GM12878 (cell line): ENCODE results near the gene CHID1. TPM values are rescaled to one million over a fixed set of nuclear protein-coding genes. Genes with fewer than 3 reads are reported as not detected.

Experiments
- ATAC-seq: fragments of 200-7000 bp; cut with Tn5 transposase; 3 replicates; pipeline ENCODE4 v1.9.1; 2020; ENCODE audit warnings: mild to moderate bottlenecking, moderate library complexity
- BruUV-seq: library from RNA; stranded (reverse); fragments of 400-500 nt; replicated peaks from 2 replicates; lab custom pipeline; 2021; lab: Mats Ljungman, UMichigan
- CTCF ChIA-PET: fragments of 300-600 bp; sonication (Branson Sonifier 250); formaldehyde crosslinking; extraction: SDS; loops from one replicate; lab custom pipeline; 2021; ENCODE audit warnings: inconsistent platforms; lab: Yijun Ruan, JAX
- POLR2A ChIA-PET: fragments of 350-600 bp; formaldehyde crosslinking; extraction: SDS; loops from one replicate; lab custom pipeline; 2021; ENCODE audit warnings: inconsistent platforms; lab: Charles Lee
- RAD21 ChIA-PET: fragments of 300-600 bp; sonication (Branson Sonifier 250); formaldehyde crosslinking; loops from one replicate; lab custom pipeline; 2023; ENCODE audit warnings: antibody characterized with exemption; ENCODE audit not compliant: unreplicated experiment; lab: Charles Lee
- SMC1A ChIA-PET: fragments of 300-600 bp; sonication (Branson Sonifier 250); formaldehyde crosslinking; loops from one replicate; lab custom pipeline; 2023; ENCODE audit not compliant: unreplicated experiment, uncharacterized antibody; lab: Charles Lee
- DNase-seq: peaks from one replicate; pipeline ENCODE4 v3.0.0-alpha.2; 2011; ENCODE audit warnings: low read depth, low spot score
- FAIRE-seq: peaks from 3 replicates; lab custom pipeline; 2011; peaks lifted over from hg19 to GRCh38; lab: Jason Lieb, UNC
- H2AFZ ChIP-seq: 2 replicates; pipeline ENCODE4 v1.6.0; 2011; ENCODE audit warnings: low read depth, low read length, control low read depth; ENCODE audit not compliant: control insufficient read depth
- H3K27ac ChIP-seq: 2 replicates; pipeline ENCODE4 v1.5.1; 2011; ENCODE audit warnings: control low read depth; ENCODE audit not compliant: control insufficient read depth, insufficient read depth
- H3K27me3 ChIP-seq, 2 experiments: replicated peaks in 1 of 2; 2 replicates each; pipeline versions ENCODE4 v1.6.0 to v1.6.1; 2011; ENCODE audit warnings: low read length in 1 of 2; ENCODE audit not compliant: control insufficient read depth in 2 of 2, insufficient read depth in 2 of 2
- H3K36me3 ChIP-seq, 2 experiments: 2 replicates each; pipeline ENCODE4 v1.5.1; 2011; ENCODE audit warnings: low read length in 1 of 2; ENCODE audit not compliant: control insufficient read depth in 2 of 2, insufficient read depth in 2 of 2
- H3K4me1 ChIP-seq: 2 replicates; pipeline ENCODE4 v1.6.1; 2011; ENCODE audit warnings: mild to moderate bottlenecking, low read length, moderate library complexity, mixed read lengths; ENCODE audit not compliant: control insufficient read depth, insufficient read depth
- H3K4me2 ChIP-seq: 2 replicates; pipeline ENCODE4 v1.6.0; 2011; ENCODE audit warnings: control low read depth; ENCODE audit not compliant: control insufficient read depth, insufficient read depth
- H3K4me3 ChIP-seq: fragments of 200-600 bp; sonication (generic); 2 replicates; pipeline ENCODE4 v1.5.1; 2016
- H3K79me2 ChIP-seq: 2 replicates; pipeline ENCODE4 v1.6.0; 2011; ENCODE audit warnings: low read length; ENCODE audit not compliant: control insufficient read depth, insufficient read depth
- H3K9ac ChIP-seq: 2 replicates; pipeline ENCODE4 v1.8.0; 2011; ENCODE audit warnings: low read length, control low read depth, mixed read lengths; ENCODE audit not compliant: control insufficient read depth, insufficient read depth
- H3K9me3 ChIP-seq: replicated peaks from 3 replicates; pipeline ENCODE4 v1.5.1; 2011; ENCODE audit warnings: mild to moderate bottlenecking, low read length; ENCODE audit not compliant: control insufficient read depth, insufficient read depth
- H4K20me1 ChIP-seq: 2 replicates; pipeline ENCODE4 v1.6.0; 2011; ENCODE audit not compliant: control insufficient read depth, insufficient read depth
- KAT2A ChIP-seq: conservative IDR thresholded peaks from 2 replicates; pipeline ENCODE4 v1.6.1; 2011; ENCODE audit warnings: low read depth, low read length; ENCODE audit not compliant: control insufficient read depth
- LARP7 ChIP-seq: fragments of 450-650 bp; IDR thresholded peaks from 2 replicates; pipeline ENCODE4 v1.6.1; 2017; ENCODE audit warnings: mild to moderate bottlenecking
- RCOR1 ChIP-seq: conservative IDR thresholded peaks from 2 replicates; pipeline ENCODE4 v1.6.1; 2012; ENCODE audit warnings: low read depth, low read length, improper control_type of control experiment
- RUNX3 ChIP-seq: IDR thresholded peaks from 2 replicates; pipeline ENCODE4 v1.6.1; 2012; ENCODE audit warnings: low read length, inconsistent platforms
- SMAD1 ChIP-seq: fragments of 450-650 bp; IDR thresholded peaks from 2 replicates; pipeline ENCODE4 v1.6.1; 2018; ENCODE audit warnings: mild to moderate bottlenecking, low read depth; ENCODE audit not compliant: partially characterized antibody
- SPI1 ChIP-seq: IDR thresholded peaks from 2 replicates; pipeline ENCODE4 v1.6.1; 2011; ENCODE audit warnings: low read depth, mild to moderate bottlenecking, low read length, moderate library complexity, borderline replicate concordance; ENCODE audit not compliant: insufficient read depth
- SRF ChIP-seq, 2 experiments: IDR thresholded peaks; 2 replicates each; pipeline ENCODE4 v1.6.1; 2011; ENCODE audit warnings: low read depth in 2 of 2, low read length in 2 of 2, mild to moderate bottlenecking in 1 of 2, moderate library complexity in 1 of 2
- WGBS: methylation state at CpG from one replicate; pipeline ENCODE4 v1.1.6; 2016; ENCODE audit warnings: low lambda C conversion rate; ENCODE audit not compliant: insufficient replicate concordance, insufficient coverage; ENCODE audit errors: missing lambda C conversion rate; 5-methylcytosine and 5-hydroxymethylcytosine counted together
- in situ Hi-C: fragments of 300-500 bp; cut with MboI; formaldehyde crosslinking; loops from 9 replicates; pipeline ENCODE4 v1.14.3; 2018; ENCODE audit warnings: mixed read lengths
- intact Hi-C: fragments of 100-400 bp; cut with micrococcal nuclease; formaldehyde crosslinking; loops from one replicate; pipeline ENCODE4 v1.14.2; 2022; ENCODE audit not compliant: unreplicated experiment
- polyA plus RNA-seq, 11 experiments: library from polyadenylated mRNA; depleted of rRNA in 4 of 11; unstranded in 6 of 11; stranded (reverse) in 5 of 11; fragments of >200 nt; fragmentation: Nextera tagmentation in 4 of 11; fragmentation: Illumina TruSeq in 1 of 11; extraction: Ambion mirVana in 4 of 11; extraction: Trizol in 1 of 11; gene quantifications; 1 replicate in 1 of 11; 2 replicates in 10 of 11; pipeline versions ENCODE4 v1.2.1 to v1.2.3, GENCODE V29; 2011 to 2016; ENCODE audit warnings: inconsistent platforms in 2 of 11, missing spikeins in 2 of 11, low read depth in 1 of 11
- total RNA-seq, 4 experiments: library from RNA; depleted of rRNA in 3 of 4; stranded (reverse); fragments of >200 nt in 3 of 4; fragmentation: Illumina TruSeq in 1 of 4; extraction: Trizol in 1 of 4; gene quantifications; 2 replicates each; pipeline versions ENCODE4 v1.2.1 to v1.2.3, GENCODE V29; 2013 to 2021
- TF ChIP-seq, protein P1 (sequence below): IDR thresholded peaks from 2 replicates; pipeline ENCODE4 v1.6.1; 2011; ENCODE audit warnings: low read depth, low read length, improper control_type of control experiment, borderline replicate concordance
- TF ChIP-seq, protein P2 (sequence below): fragments of 450-650 bp; IDR thresholded peaks from 2 replicates; pipeline ENCODE4 v1.6.1; 2014; ENCODE audit warnings: mild to moderate bottlenecking
- TF ChIP-seq, protein P3 (sequence below): IDR thresholded peaks from 2 replicates; pipeline ENCODE4 v1.6.1; 2011; ENCODE audit warnings: borderline replicate concordance, low read depth, mild to moderate bottlenecking, moderate library complexity, mixed read lengths, low read length; ENCODE audit not compliant: insufficient read depth; ENCODE audit errors: extremely low read length
- TF ChIP-seq, protein P4 (sequence below): IDR thresholded peaks from 2 replicates; pipeline ENCODE4 v1.6.1; 2012; ENCODE audit warnings: mild to moderate bottlenecking, low read depth, low read length
- TF ChIP-seq, protein P5 (sequence below): fragments of 450-650 bp; formaldehyde crosslinking; IDR thresholded peaks from 2 replicates; pipeline ENCODE4 v1.4.0; 2022; ENCODE audit warnings: mild to moderate bottlenecking, moderate library complexity

The CHID1 gene
- total and polyA plus RNA-seq, 10 of the 15 experiments (the other 5 are each of a cell fraction or from before 2014, with no cell fraction given), result 4.8 to 75.2 (median 30.1) TPM

DNA sequence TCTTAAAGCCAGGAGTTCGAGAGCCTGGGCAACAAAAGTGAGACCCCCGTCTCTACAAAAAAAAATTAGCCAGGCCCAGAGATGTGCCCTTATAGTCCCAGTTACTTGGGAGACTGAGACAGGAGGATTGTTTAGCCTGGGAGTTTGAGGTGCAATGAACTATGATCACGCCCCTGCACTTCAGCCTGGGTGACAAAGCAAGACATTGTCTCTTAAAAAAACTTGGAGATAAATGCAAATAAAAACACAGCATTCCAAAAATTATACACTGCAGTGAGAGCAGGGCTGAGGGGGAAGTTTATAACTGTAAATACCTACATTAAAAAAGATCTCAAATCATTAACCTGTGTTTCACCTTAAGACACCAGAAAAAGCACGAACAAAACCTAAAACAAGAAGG lies 37.1 kb upstream of the CHID1 start:
- Histone ChIP-seq H3K4me1 (no peaks in the 10 kb centered on the region), H3K4me2 (no peak overlapping the region), H3K9me3 (no peaks in the 10 kb centered on the region; the same call in 1 of the 3 replicates), H3K79me2 (peaks cover under 1% of the 10 kb centered on the region; the same call in 1 of the 2 replicates), H4K20me1 (no peaks in the 10 kb centered on the region), H3K9ac (no peak overlapping the region), H3K27ac (no peak overlapping the region), H3K36me3 (peaks cover 3 to 9% of the 10 kb centered on the region in 2 experiments; a peak in 3 of 4 replicates), H3K27me3 (no peaks in the 10 kb centered on the region), H3K4me3 (no peak overlapping the region), H2AFZ (no peak overlapping the region)
- FAIRE-seq, result no peak
- WGBS, result 95% methylated on average over 4 of the region's 4 CpGs
- ChIA-PET RAD21 (no interaction called here), POLR2A (no interaction called here), SMC1A (interaction anchor here (1.1 kb wide), 1 partner anchor 19 kb away, joined by 3 read pairs; no protein-coding TSS in a partner anchor), CTCF (no interaction called here)
- in situ Hi-C loops, result no loop called here
- intact Hi-C loops, result no loop called here
- no peak for DNase-seq
- ATAC-seq, result no peak
- BruUV-seq, result no TSS peak
- no peak for TF ChIP-seq RCOR1
- TF ChIP-seq, protein P1, sequence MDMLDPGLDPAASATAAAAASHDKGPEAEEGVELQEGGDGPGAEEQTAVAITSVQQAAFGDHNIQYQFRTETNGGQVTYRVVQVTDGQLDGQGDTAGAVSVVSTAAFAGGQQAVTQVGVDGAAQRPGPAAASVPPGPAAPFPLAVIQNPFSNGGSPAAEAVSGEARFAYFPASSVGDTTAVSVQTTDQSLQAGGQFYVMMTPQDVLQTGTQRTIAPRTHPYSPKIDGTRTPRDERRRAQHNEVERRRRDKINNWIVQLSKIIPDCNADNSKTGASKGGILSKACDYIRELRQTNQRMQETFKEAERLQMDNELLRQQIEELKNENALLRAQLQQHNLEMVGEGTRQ, result no peak
- TF ChIP-seq, protein P2, sequence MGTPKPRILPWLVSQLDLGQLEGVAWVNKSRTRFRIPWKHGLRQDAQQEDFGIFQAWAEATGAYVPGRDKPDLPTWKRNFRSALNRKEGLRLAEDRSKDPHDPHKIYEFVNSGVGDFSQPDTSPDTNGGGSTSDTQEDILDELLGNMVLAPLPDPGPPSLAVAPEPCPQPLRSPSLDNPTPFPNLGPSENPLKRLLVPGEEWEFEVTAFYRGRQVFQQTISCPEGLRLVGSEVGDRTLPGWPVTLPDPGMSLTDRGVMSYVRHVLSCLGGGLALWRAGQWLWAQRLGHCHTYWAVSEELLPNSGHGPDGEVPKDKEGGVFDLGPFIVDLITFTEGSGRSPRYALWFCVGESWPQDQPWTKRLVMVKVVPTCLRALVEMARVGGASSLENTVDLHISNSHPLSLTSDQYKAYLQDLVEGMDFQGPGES, result no peak
- TF ChIP-seq, protein P3, sequence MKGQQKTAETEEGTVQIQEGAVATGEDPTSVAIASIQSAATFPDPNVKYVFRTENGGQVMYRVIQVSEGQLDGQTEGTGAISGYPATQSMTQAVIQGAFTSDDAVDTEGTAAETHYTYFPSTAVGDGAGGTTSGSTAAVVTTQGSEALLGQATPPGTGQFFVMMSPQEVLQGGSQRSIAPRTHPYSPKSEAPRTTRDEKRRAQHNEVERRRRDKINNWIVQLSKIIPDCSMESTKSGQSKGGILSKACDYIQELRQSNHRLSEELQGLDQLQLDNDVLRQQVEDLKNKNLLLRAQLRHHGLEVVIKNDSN, result no peak
- TF ChIP-seq SMAD1, result no peak
- no peak for TF ChIP-seq LARP7
- no peak for TF ChIP-seq RUNX3
- TF ChIP-seq, protein P4, sequence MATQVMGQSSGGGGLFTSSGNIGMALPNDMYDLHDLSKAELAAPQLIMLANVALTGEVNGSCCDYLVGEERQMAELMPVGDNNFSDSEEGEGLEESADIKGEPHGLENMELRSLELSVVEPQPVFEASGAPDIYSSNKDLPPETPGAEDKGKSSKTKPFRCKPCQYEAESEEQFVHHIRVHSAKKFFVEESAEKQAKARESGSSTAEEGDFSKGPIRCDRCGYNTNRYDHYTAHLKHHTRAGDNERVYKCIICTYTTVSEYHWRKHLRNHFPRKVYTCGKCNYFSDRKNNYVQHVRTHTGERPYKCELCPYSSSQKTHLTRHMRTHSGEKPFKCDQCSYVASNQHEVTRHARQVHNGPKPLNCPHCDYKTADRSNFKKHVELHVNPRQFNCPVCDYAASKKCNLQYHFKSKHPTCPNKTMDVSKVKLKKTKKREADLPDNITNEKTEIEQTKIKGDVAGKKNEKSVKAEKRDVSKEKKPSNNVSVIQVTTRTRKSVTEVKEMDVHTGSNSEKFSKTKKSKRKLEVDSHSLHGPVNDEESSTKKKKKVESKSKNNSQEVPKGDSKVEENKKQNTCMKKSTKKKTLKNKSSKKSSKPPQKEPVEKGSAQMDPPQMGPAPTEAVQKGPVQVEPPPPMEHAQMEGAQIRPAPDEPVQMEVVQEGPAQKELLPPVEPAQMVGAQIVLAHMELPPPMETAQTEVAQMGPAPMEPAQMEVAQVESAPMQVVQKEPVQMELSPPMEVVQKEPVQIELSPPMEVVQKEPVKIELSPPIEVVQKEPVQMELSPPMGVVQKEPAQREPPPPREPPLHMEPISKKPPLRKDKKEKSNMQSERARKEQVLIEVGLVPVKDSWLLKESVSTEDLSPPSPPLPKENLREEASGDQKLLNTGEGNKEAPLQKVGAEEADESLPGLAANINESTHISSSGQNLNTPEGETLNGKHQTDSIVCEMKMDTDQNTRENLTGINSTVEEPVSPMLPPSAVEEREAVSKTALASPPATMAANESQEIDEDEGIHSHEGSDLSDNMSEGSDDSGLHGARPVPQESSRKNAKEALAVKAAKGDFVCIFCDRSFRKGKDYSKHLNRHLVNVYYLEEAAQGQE, result no peak
- no peak for TF ChIP-seq SPI1
- no peak for TF ChIP-seq KAT2A
- no peak for TF ChIP-seq SRF (IDR thresholded peaks at IDR 0.05; ENCODE audit: low read depth in 2 of 2, low read length in 2 of 2)
- TF ChIP-seq, protein P5, sequence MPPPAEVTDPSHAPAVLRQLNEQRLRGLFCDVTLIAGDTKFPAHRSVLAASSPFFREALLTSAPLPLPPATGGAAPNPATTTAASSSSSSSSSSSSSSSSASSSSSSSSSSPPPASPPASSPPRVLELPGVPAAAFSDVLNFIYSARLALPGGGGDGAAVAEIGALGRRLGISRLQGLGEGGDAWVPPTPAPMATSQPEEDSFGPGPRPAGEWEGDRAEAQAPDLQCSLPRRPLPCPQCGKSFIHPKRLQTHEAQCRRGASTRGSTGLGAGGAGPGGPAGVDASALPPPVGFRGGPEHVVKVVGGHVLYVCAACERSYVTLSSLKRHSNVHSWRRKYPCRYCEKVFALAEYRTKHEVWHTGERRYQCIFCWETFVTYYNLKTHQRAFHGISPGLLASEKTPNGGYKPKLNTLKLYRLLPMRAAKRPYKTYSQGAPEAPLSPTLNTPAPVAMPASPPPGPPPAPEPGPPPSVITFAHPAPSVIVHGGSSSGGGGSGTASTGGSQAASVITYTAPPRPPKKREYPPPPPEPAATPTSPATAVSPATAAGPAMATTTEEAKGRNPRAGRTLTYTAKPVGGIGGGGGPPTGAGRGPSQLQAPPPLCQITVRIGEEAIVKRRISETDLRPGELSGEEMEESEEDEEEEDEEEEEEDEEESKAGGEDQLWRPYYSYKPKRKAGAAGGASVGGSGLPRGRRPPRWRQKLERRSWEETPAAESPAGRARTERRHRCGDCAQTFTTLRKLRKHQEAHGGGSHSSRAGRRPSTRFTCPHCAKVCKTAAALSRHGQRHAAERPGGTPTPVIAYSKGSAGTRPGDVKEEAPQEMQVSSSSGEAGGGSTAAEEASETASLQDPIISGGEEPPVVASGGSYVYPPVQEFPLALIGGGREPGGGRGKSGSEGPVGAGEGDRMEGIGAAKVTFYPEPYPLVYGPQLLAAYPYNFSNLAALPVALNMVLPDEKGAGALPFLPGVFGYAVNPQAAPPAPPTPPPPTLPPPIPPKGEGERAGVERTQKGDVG (CRISPR knock-in tag), result no peak
